Jurkat, Clone E6-1 (cell line): Measurements from ENCODE around the gene FOXN3.
"Not testable (repeated sequence)": the region's sequence is repeated elsewhere in the genome, so short reads cannot be mapped to it uniquely, and the experiment has no call there.

ENCODE experiments used
- DNase-seq: peaks from one replicate; pipeline ENCODE4 v3.0.0-alpha.2; 2011; ENCODE audit warnings: low read depth, low spot score
- H3K4me3 ChIP-seq: 2 replicates; pipeline ENCODE4 v1.5.1; 2011; ENCODE audit warnings: mild to moderate bottlenecking, low read length, control low read depth, moderate library complexity

The FOXN3 gene

GRCh38 chr14:89269404-89269803, 147.6 kb downstream of the FOXN3 start:
- no peak for DNase-seq
- H3K4me3 ChIP-seq: no peak overlapping the region

- DNase-seq: no peak
- no peak overlapping the region for H3K4me3 ChIP-seq
These were observed 148.5 kb downstream of the FOXN3 start for GRCh38 chr14:89268514-89268913.

- no peak for DNase-seq
These were observed 149.4 kb downstream of the FOXN3 start for GRCh38 chr14:89267656-89268055.

GRCh38 chr14:89267163-89267562, 149.9 kb downstream of the FOXN3 start:
- no peak for DNase-seq
- H3K4me3 ChIP-seq: no peak overlapping the region

More at GRCh38 chr14:89267656-89268055, 149.4 kb downstream of the FOXN3 start:
- H3K4me3 ChIP-seq: no peak overlapping the region

- no peak overlapping the region for H3K4me3 ChIP-seq
- no peak for DNase-seq
These were observed 150.3 kb downstream of the FOXN3 start for GRCh38 chr14:89266754-89267153.

- H3K4me3 ChIP-seq: no peak overlapping the region
- no peak for DNase-seq
These were observed 151.8 kb downstream of the FOXN3 start for GRCh38 chr14:89265234-89265633.

GRCh38 chr14:89264196-89264800, 152.7 kb downstream of the FOXN3 start:
- DNase-seq: no peak
- no peak overlapping the region for H3K4me3 ChIP-seq

- no peak overlapping the region for H3K4me3 ChIP-seq
- DNase-seq: no peak
These were observed 155.0 kb downstream of the FOXN3 start for GRCh38 chr14:89262041-89262440.

- H3K4me3 ChIP-seq: no peak overlapping the region
- DNase-seq: no peak
These were observed 156.1 kb downstream of the FOXN3 start for GRCh38 chr14:89260898-89261297.

GRCh38 chr14:89259951-89260609, 157.0 kb downstream of the FOXN3 start:
- no peak for DNase-seq
- no peak overlapping the region for H3K4me3 ChIP-seq

- no peak overlapping the region for H3K4me3 ChIP-seq
- DNase-seq: no peak
These were observed 158.2 kb downstream of the FOXN3 start for GRCh38 chr14:89258728-89259273.

GRCh38 chr14:89256951-89257350, 160.1 kb downstream of the FOXN3 start:
- DNase-seq: no peak
- H3K4me3 ChIP-seq: no peak overlapping the region

GRCh38 chr14:89256283-89256682, 160.8 kb downstream of the FOXN3 start:
- DNase-seq: no peak
- no peak overlapping the region for H3K4me3 ChIP-seq

GRCh38 chr14:89255852-89256251, 161.2 kb downstream of the FOXN3 start:
- DNase-seq: no peak

GRCh38 chr14:89255012-89255411, 162.0 kb downstream of the FOXN3 start:
- DNase-seq: no peak
- no peak overlapping the region for H3K4me3 ChIP-seq

More at GRCh38 chr14:89255852-89256251, 161.2 kb downstream of the FOXN3 start:
- no peak overlapping the region for H3K4me3 ChIP-seq

GRCh38 chr14:89254166-89254909, 162.7 kb downstream of the FOXN3 start:
- no peak for DNase-seq
- H3K4me3 ChIP-seq: no peak overlapping the region

- DNase-seq: no peak
- H3K4me3 ChIP-seq: no peak overlapping the region
These were observed 164.0 kb downstream of the FOXN3 start for GRCh38 chr14:89252887-89253532.

- no peak for DNase-seq
These were observed 166.0 kb downstream of the FOXN3 start for GRCh38 chr14:89251061-89251460.

GRCh38 chr14:89250655-89250975, 166.4 kb downstream of the FOXN3 start:
- not testable (repeated sequence) for H3K4me3 ChIP-seq, DNase-seq

More at GRCh38 chr14:89251061-89251460, 166.0 kb downstream of the FOXN3 start:
- H3K4me3 ChIP-seq: no peak overlapping the region
